ENCODE measurements around the gene DCAF10. TPM values are rescaled to one million over a fixed set of nuclear protein-coding genes. Genes with fewer than 3 reads are reported as not detected.
"Not testable (repeated sequence)": the region's sequence is repeated elsewhere in the genome, so short reads cannot be mapped to it uniquely, and the experiment has no call there.

DCAF10 gene
- total and polyA plus RNA-seq, 4 donors, result 9.7 to 22.2 (median 15.3) TPM

DNA sequence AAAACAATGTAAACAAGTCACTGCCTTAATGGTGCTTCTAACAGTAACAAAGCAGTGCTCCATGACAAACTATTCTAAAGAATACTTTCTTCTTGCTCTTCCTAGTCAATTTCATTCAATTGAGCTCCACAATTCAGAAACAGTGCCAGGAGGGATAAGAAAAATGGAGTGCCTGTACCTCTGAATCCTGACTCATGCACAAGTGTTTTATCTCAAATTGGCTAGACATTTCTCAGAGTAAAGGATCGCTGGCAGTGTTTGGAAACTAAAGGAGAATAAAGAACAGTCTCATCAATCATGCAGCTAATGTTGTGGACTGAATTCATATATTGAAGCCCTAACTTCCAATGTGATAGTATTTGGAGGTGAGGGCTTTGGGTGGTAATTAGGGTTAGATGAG lies 75.8 kb downstream of the DCAF10 start:
- no peak for DNase-seq (ENCODE audit: low spot score)
- Histone ChIP-seq H3K9ac (ENCODE audit: low read depth in 1 of 2, low read length in 2 of 2) (no peak overlapping the region), H3K27ac (ENCODE audit: low read depth in 1 of 2, low read length in 2 of 2) (no peak overlapping the region), H3K4me1 (ENCODE audit: control insufficient read depth in 4 of 4, insufficient read depth in 4 of 4, low read length in 3 of 4) (no peaks in the 10 kb centered on the region), H3K27me3 (ENCODE audit: control insufficient read depth in 4 of 4, insufficient read depth in 4 of 4, low read length in 3 of 4) (no peaks in the 10 kb centered on the region), H3K36me3 (ENCODE audit: control insufficient read depth in 4 of 4, insufficient read depth in 3 of 4, low read depth in 1 of 4, low read length in 3 of 4) (peaks cover 0 to 7% (median 0%) of the 10 kb centered on the region in 4 donors), H3K9me3 (ENCODE audit: control insufficient read depth in 4 of 4, low read length in 3 of 4) (no peaks in the 10 kb centered on the region), H3K4me3 (ENCODE audit: low read depth in 1 of 3, low read length in 3 of 3) (no peak overlapping the region)
- no peak for TF ChIP-seq FOXA2 (IDR thresholded peaks at IDR 0.05)
- no peak for TF ChIP-seq GABPA (IDR thresholded peaks at IDR 0.05 in 1 of 2, conservative IDR thresholded peaks at IDR 0.05 in 1 of 2)
- no peak for TF ChIP-seq NR2F2 (IDR thresholded peaks at IDR 0.05)
- no peak for TF ChIP-seq REST (IDR thresholded peaks at IDR 0.05)
- no peak for TF ChIP-seq HNF4G (IDR thresholded peaks at IDR 0.05)
- TF ChIP-seq, protein P1, sequence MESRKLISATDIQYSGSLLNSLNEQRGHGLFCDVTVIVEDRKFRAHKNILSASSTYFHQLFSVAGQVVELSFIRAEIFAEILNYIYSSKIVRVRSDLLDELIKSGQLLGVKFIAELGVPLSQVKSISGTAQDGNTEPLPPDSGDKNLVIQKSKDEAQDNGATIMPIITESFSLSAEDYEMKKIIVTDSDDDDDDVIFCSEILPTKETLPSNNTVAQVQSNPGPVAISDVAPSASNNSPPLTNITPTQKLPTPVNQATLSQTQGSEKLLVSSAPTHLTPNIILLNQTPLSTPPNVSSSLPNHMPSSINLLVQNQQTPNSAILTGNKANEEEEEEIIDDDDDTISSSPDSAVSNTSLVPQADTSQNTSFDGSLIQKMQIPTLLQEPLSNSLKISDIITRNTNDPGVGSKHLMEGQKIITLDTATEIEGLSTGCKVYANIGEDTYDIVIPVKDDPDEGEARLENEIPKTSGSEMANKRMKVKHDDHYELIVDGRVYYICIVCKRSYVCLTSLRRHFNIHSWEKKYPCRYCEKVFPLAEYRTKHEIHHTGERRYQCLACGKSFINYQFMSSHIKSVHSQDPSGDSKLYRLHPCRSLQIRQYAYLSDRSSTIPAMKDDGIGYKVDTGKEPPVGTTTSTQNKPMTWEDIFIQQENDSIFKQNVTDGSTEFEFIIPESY (IDR thresholded peaks at IDR 0.05), result no peak
- no peak for TF ChIP-seq HNF4A (conservative IDR thresholded peaks at IDR 0.05)
- TF ChIP-seq, protein P2, sequence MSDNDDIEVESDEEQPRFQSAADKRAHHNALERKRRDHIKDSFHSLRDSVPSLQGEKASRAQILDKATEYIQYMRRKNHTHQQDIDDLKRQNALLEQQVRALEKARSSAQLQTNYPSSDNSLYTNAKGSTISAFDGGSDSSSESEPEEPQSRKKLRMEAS (IDR thresholded peaks at IDR 0.05), result no peak
- no peak for TF ChIP-seq EGR1 (IDR thresholded peaks at IDR 0.05; ENCODE audit: low read depth in 2 of 2)
- no peak for TF ChIP-seq RAD21 (IDR thresholded peaks at IDR 0.05)
- TF ChIP-seq ATF3 (IDR thresholded peaks at IDR 0.05), result no peak
- TF ChIP-seq SP1 (IDR thresholded peaks at IDR 0.05), result no peak
- no peak for TF ChIP-seq JUND (IDR thresholded peaks at IDR 0.05)
- TF ChIP-seq FOXA1 (IDR thresholded peaks at IDR 0.05), result no peak
- 97% methylated on average over 1 of the region's 1 CpG for WGBS

GRCh38 chr9:37880916-37881479 lies 80.4 kb downstream of the DCAF10 start:
- no peak overlapping the region for H3K9ac ChIP-seq (ENCODE audit: low read depth in 1 of 2, low read length in 2 of 2)
- H3K36me3 ChIP-seq (ENCODE audit: control insufficient read depth in 4 of 4, insufficient read depth in 3 of 4, low read depth in 1 of 4, low read length in 3 of 4), result peaks cover 0 to 7% (median 2%) of the 10 kb centered on the region in 4 donors
- no peaks in the 10 kb centered on the region for H3K4me1 ChIP-seq (ENCODE audit: control insufficient read depth in 4 of 4, insufficient read depth in 4 of 4, low read length in 3 of 4)
- H3K27ac ChIP-seq (ENCODE audit: low read depth in 1 of 2, low read length in 2 of 2), result no peak overlapping the region
- no peaks in the 10 kb centered on the region for H3K27me3 ChIP-seq (ENCODE audit: control insufficient read depth in 4 of 4, insufficient read depth in 4 of 4, low read length in 3 of 4)
- H3K4me3 ChIP-seq (ENCODE audit: low read depth in 1 of 3, low read length in 3 of 3), result no peak overlapping the region
- TF ChIP-seq FOXA2 (IDR thresholded peaks at IDR 0.05) (no peak), FOXA1 (IDR thresholded peaks at IDR 0.05) (no peak), HNF4A (conservative IDR thresholded peaks at IDR 0.05) (no peak), REST (IDR thresholded peaks at IDR 0.05) (no peak), EGR1 (IDR thresholded peaks at IDR 0.05; ENCODE audit: low read depth in 2 of 2) (no peak)
- WGBS, result 93% methylated on average over 2 of the region's 2 CpGs
- DNase-seq (ENCODE audit: low spot score), result no peak
- H3K9me3 ChIP-seq (ENCODE audit: control insufficient read depth in 4 of 4, low read length in 3 of 4), result no peaks in the 10 kb centered on the region

GRCh38 chr9:37887977-37888583 lies 87.5 kb downstream of the DCAF10 start:
- H3K4me3 ChIP-seq (ENCODE audit: low read depth in 1 of 3, low read length in 3 of 3); H3K36me3 ChIP-seq (ENCODE audit: control insufficient read depth in 4 of 4, insufficient read depth in 3 of 4, low read depth in 1 of 4, low read length in 3 of 4); H3K27me3 ChIP-seq (ENCODE audit: control insufficient read depth in 4 of 4, insufficient read depth in 4 of 4, low read length in 3 of 4); DNase-seq (ENCODE audit: low spot score); H3K9me3 ChIP-seq (ENCODE audit: control insufficient read depth in 4 of 4, low read length in 3 of 4); H3K4me1 ChIP-seq (ENCODE audit: control insufficient read depth in 4 of 4, insufficient read depth in 4 of 4, low read length in 3 of 4); H3K27ac ChIP-seq (ENCODE audit: low read depth in 1 of 2, low read length in 2 of 2); H3K9ac ChIP-seq (ENCODE audit: low read depth in 1 of 2, low read length in 2 of 2): not testable (repeated sequence)
- WGBS, result 86% methylated on average over 11 of the region's 11 CpGs

Data from liver (tissue), 9 donors.